Heart left ventricle (tissue), 13 donors: ENCODE measurements around the gene RXFP1.

ENCODE experiments used
- CTCF ChIP-seq, 12 donors: fragments of 200-600 bp; sonication (generic) in 4 of 12; IDR thresholded peaks; one replicate each; pipeline versions ENCODE4 v1.5.0 to v1.8.0; 2018 to 2022; ENCODE audit warnings: antibody characterized with exemption in 12 of 12, mild to moderate bottlenecking in 5 of 12
- POLR2A ChIP-seq, 2 donors: fragments of 450-650 bp; IDR thresholded peaks; one replicate each; pipeline ENCODE4 v1.6.1; 2017; ENCODE audit warnings: antibody characterized with exemption in 2 of 2, mild to moderate bottlenecking in 2 of 2, moderate library complexity in 2 of 2
- donor health status: ischemic (EF 13 %, LVEDD 7.1; RV severe dilation, severe dysfunction).
- donor health status: DM: no; HTN: yes; CAD: no.
- donor health status: DM: no; HTN: no; CAD: no.
- donor health status: ischemic (EF 25% LVEDD 6.9; RV normal size, moderate dysfunction).
- donor health status: ischemic (EF 25% LVEDD 5.7; RV mildly dilated, moderate dysfunction).
- donor health status: ischemic (EF 35%, LVEDD 5.7; RV mildly dilated, moderate dysfunction).
- donor health status: nonischemic (EF 11% LVEDD 7.7; RV severe dilation, severe dysfunction).
- donor health status: DM: yes; HTN: yes; CAD: no.
- donor health status: PGD.
- donor health status: ischemic (EF 29% LVEDD 5.4; RV normal size, mild dysfunction).
- donor health status: nonischemic (EF 23%, LVEDD 6.1; RV moderate dilation, normal function).

GRCh38 chr4:158673633-158674032, 152.0 kb downstream of the RXFP1 start:
- TF ChIP-seq POLR2A (IDR thresholded peaks at IDR 0.05) (no peak), CTCF (IDR thresholded peaks at IDR 0.05) (no peak)
